H1 (cell line): ENCODE data around the gene SCN8A.

ENCODE experiments used
- CBX8 ChIP-seq: fragments of 300-800, 300-1000 bp; sonication (generic); IDR thresholded peaks from 2 replicates; pipeline ENCODE4 v1.7.1; 2016; ENCODE audit warnings: low read depth, low read length, borderline replicate concordance
- EP300 ChIP-seq, 2 experiments: IDR thresholded peaks; 1 replicate in 1 of 2; 2 replicates in 1 of 2; pipeline ENCODE4 v1.6.1; 2011 to 2012; ENCODE audit warnings: low read depth in 2 of 2, low read length in 2 of 2, mild to moderate bottlenecking in 2 of 2, borderline replicate concordance in 1 of 2, inconsistent platforms in 1 of 2, moderate library complexity in 1 of 2
- EZH2 ChIP-seq: fragments of 200-600 bp; sonication (generic); IDR thresholded peaks from 2 replicates; pipeline ENCODE4 v1.7.1; 2012; ENCODE audit warnings: low read depth, mild to moderate bottlenecking, moderate library complexity, low read length, inconsistent platforms; ENCODE audit not compliant: severe bottlenecking
- KDM1A ChIP-seq: fragments of 200-600, 300-600 bp; sonication (generic); IDR thresholded peaks from 2 replicates; pipeline ENCODE4 v1.7.1; 2016; ENCODE audit warnings: mild to moderate bottlenecking, low read length, borderline replicate concordance
- POLR2A ChIP-seq, 2 experiments: IDR thresholded peaks; 1 replicate in 1 of 2; 2 replicates in 1 of 2; pipeline ENCODE4 v1.6.1; 2011; ENCODE audit warnings: low read depth in 2 of 2, low read length in 2 of 2, mild to moderate bottlenecking in 2 of 2; ENCODE audit errors: control extremely low read depth in 1 of 2
- RBBP5 ChIP-seq: IDR thresholded peaks from 2 replicates; pipeline ENCODE4 v1.7.1; 2012; ENCODE audit warnings: low read depth, mild to moderate bottlenecking, inconsistent platforms, low read length, moderate library complexity, borderline replicate concordance
- RNF2 ChIP-seq: fragments of 200-900, 300-1000 bp; sonication (generic); IDR thresholded peaks from 2 replicates; pipeline ENCODE4 v1.7.1; 2016; ENCODE audit warnings: borderline replicate concordance, low read depth, mild to moderate bottlenecking, antibody characterized with exemption, low read length; ENCODE audit not compliant: poor library complexity, severe bottlenecking; ENCODE audit errors: missing control alignments
- SIN3A ChIP-seq, 2 experiments: IDR thresholded peaks in 1 of 2; conservative IDR thresholded peaks in 1 of 2; 2 replicates each; pipeline ENCODE4 v1.6.1; 2011 to 2012; ENCODE audit warnings: low read length in 2 of 2, improper control_type of control experiment in 1 of 2, low read depth in 1 of 2, mild to moderate bottlenecking in 1 of 2
- SIRT6 ChIP-seq: IDR thresholded peaks from one replicate; pipeline ENCODE4 v1.7.1; 2012; ENCODE audit warnings: low read length, inconsistent platforms
- TF ChIP-seq, protein P1 (sequence below), 3 experiments: IDR thresholded peaks; 1 replicate in 2 of 3; 2 replicates in 1 of 3; pipeline versions ENCODE4 v1.5.1 to v1.6.1; 2011; ENCODE audit warnings: low read length in 3 of 3, mild to moderate bottlenecking in 3 of 3, inconsistent platforms in 2 of 3, low read depth in 1 of 3, moderate library complexity in 1 of 3; ENCODE audit not compliant: insufficient read depth in 1 of 3; ENCODE audit errors: control extremely low read depth in 1 of 3

DNA sequence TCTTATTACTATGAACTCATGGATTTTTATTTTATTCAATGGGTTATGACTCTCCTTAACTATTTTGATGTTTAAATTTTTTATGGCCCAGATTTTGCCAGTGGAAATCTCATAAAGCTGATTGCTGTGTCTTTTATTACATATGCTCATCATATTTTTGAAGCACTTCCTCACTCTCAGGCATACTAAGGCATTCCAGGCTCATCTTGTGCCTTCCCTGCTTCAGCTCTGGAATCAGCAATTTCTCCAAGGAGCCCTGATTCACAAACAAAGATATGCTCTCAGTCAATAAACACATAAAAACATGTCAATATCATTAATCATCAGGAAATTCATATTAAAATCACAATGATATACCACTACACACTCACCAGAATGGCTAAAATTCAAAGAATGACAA, 44.9 kb upstream of the SCN8A start:
- TF ChIP-seq SIN3A (conservative IDR thresholded peaks at IDR 0.05 in 1 of 2, IDR thresholded peaks at IDR 0.05 in 1 of 2; ENCODE audit: low read depth in 1 of 2, low read length in 2 of 2), result no peak
- no peak for TF ChIP-seq RBBP5
- TF ChIP-seq, protein P1, sequence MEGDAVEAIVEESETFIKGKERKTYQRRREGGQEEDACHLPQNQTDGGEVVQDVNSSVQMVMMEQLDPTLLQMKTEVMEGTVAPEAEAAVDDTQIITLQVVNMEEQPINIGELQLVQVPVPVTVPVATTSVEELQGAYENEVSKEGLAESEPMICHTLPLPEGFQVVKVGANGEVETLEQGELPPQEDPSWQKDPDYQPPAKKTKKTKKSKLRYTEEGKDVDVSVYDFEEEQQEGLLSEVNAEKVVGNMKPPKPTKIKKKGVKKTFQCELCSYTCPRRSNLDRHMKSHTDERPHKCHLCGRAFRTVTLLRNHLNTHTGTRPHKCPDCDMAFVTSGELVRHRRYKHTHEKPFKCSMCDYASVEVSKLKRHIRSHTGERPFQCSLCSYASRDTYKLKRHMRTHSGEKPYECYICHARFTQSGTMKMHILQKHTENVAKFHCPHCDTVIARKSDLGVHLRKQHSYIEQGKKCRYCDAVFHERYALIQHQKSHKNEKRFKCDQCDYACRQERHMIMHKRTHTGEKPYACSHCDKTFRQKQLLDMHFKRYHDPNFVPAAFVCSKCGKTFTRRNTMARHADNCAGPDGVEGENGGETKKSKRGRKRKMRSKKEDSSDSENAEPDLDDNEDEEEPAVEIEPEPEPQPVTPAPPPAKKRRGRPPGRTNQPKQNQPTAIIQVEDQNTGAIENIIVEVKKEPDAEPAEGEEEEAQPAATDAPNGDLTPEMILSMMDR (IDR thresholded peaks at IDR 0.05; ENCODE audit: control extremely low read depth in 1 of 3, insufficient read depth in 1 of 3, low read depth in 1 of 3, low read length in 3 of 3), result no peak
- no peak for TF ChIP-seq RNF2
- no peak for TF ChIP-seq KDM1A
- TF ChIP-seq CBX8, result no peak
- no peak for TF ChIP-seq POLR2A (IDR thresholded peaks at IDR 0.05; ENCODE audit: control extremely low read depth in 1 of 2, low read depth in 2 of 2, low read length in 2 of 2)
- TF ChIP-seq EP300 (IDR thresholded peaks at IDR 0.05; ENCODE audit: borderline replicate concordance in 1 of 2, low read depth in 2 of 2, low read length in 2 of 2), result no peak
- no peak for TF ChIP-seq EZH2
- no peak for TF ChIP-seq SIRT6
